Stomach (tissue), 9 donors: ENCODE measurements around the gene CHPF2. TPM values are rescaled to one million over a fixed set of nuclear protein-coding genes. Genes with fewer than 3 reads are reported as not detected.
A peak's percentile ranks its signal among the peaks of the same experiment; 100 is the strongest.

Source experiments
- DNase-seq, 2 donors: peaks; one replicate each; pipeline versions ENCODE4 v3.0.0 to v3.0.0-alpha.2; 2013 to 2019
- H3K27ac ChIP-seq, 5 donors: fragments of 200-600 bp in 4 of 5; sonication (generic) in 4 of 5; one replicate each; pipeline ENCODE4 v1.5.1; 2013 to 2019; ENCODE audit warnings: mild to moderate bottlenecking in 1 of 5, moderate library complexity in 1 of 5
- H3K27me3 ChIP-seq, 3 donors: fragments of 200-600 bp; sonication (generic); one replicate each; pipeline ENCODE4 v1.5.1; 2017 to 2019; ENCODE audit warnings: mixed run types in 1 of 3
- H3K36me3 ChIP-seq, 4 donors: fragments of 200-600 bp; sonication (generic); 1 replicate in 3 of 4; 2 replicates in 1 of 4; pipeline ENCODE4 v1.5.1; 2016 to 2019
- H3K4me1 ChIP-seq, 4 donors: fragments of 200-600 bp; sonication (generic); one replicate each; pipeline ENCODE4 v1.5.1; 2016 to 2019
- H3K4me3 ChIP-seq, 4 donors: fragments of 200-600 bp; sonication (generic) in 3 of 4; one replicate each; pipeline ENCODE4 v1.5.1; 2016 to 2019; ENCODE audit warnings: mild to moderate bottlenecking in 1 of 4
- H3K9me3 ChIP-seq, 4 donors: fragments of 200-600 bp; sonication (generic); one replicate each; pipeline ENCODE4 v1.5.1; 2016 to 2019
- CTCF ChIP-seq, 7 experiments: fragments of 450-650 bp in 4 of 7; fragments of 200-600 bp in 3 of 7; sonication (generic) in 3 of 7; IDR thresholded peaks; one replicate each; pipeline ENCODE4 v1.5.1; 2016 to 2019; ENCODE audit warnings: antibody characterized with exemption in 7 of 7, control low read depth in 2 of 7, mild to moderate bottlenecking in 1 of 7
- EP300 ChIP-seq: sonication (generic); formaldehyde crosslinking; IDR thresholded peaks from one replicate; pipeline ENCODE4 v1.6.1; 2017; ENCODE audit warnings: antibody characterized with exemption
- POLR2A ChIP-seq, 4 donors: fragments of 450-650 bp; IDR thresholded peaks; one replicate each; pipeline ENCODE4 v1.6.1; 2016; ENCODE audit warnings: antibody characterized with exemption in 4 of 4, control low read depth in 2 of 4, mild to moderate bottlenecking in 1 of 4, moderate library complexity in 1 of 4
- POLR2AphosphoS5 ChIP-seq, 3 donors: sonication (generic); formaldehyde crosslinking; IDR thresholded peaks; one replicate each; pipeline ENCODE4 v1.6.1; 2016; ENCODE audit warnings: antibody characterized with exemption in 3 of 3
- WGBS, 5 donors: extraction: QIAGEN DNeasy Blood & Tissue Kit in 3 of 5; methylation state at CpG; one replicate each; pipeline versions ENCODE4 v1.1.5 to v1.1.7; 2013 to 2018; 5-methylcytosine and 5-hydroxymethylcytosine counted together
- intact Hi-C: fragments of 100-400 bp; cut with DNase I; formaldehyde crosslinking; loops from one replicate; pipeline ENCODE4 v1.15.1; 2023; ENCODE audit warnings: low total_unique reads
- polyA plus RNA-seq, 3 donors: library from polyadenylated mRNA; stranded (reverse); fragments of 200-250 nt; gene quantifications; one replicate each; pipeline ENCODE4 v1.2.3, GENCODE V29; 2013
- total RNA-seq, 5 donors: library from RNA; depleted of rRNA; stranded (reverse); fragments of >200 nt; gene quantifications; one replicate each; pipeline versions ENCODE4 v1.1.0 to v1.2.3, GENCODE V29; 2014 to 2016
- donor health status: healthy with polysubstance abuse.
- donor health status: Bipolar disorder and iron deficiency.
- donor health status: healthy.

The CHPF2 gene
- total and polyA plus RNA-seq, 8 donors = 5.8 to 100 (median 22.5) TPM

DNA sequence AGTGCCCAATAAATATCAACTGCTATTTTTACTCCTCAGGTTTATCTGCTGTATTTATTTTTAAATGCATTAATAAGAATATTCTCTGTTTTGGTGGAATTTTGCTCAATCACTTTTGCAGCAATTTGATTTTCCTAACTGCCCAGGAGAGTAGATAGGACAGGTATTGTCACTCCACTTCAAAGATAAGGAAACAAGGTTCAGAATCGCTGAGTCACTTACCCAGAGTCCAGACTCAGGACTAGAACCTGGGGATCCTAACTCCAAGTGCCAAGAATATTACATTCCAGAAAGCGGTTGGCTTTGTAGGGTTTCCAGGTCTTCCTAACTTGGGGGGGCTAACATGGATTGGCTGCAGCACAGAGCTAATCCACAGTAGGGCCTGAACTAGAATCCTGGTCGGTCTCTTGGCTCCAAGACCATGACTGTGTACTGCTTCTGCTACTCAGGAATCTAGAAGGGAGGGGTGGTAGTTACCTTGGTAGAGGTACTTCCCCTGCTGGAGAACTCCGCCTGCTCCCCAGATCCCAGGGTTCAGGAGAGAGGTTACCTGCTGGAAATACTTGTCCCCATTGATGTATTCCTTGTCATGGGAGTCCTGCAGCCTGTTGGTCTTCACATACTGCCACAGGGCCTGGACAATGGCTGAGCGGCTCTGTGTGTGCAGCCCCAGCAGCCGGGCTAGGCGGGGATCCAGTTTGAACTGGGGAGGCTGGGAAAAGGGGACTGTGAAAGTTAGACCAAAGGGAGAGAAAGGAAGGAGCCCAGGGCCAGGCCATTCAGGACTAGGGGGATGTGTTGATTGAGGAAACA, 8.9 kb downstream of the CHPF2 start:
- WGBS, 5 donors = 75 to 81% (median 80%) methylated on average over 4 to 7 of the region's 7 CpGs
- TF ChIP-seq EP300 (no peak), CTCF (IDR thresholded peaks at IDR 0.05) (no peak), POLR2AphosphoS5 (IDR thresholded peaks at IDR 0.05) (no peak), POLR2A (IDR thresholded peaks at IDR 0.05) (no peak)
- H3K27me3 ChIP-seq = peaks cover 0 to 16% (median 12%) of the 10 kb centered on the region in 3 donors
- H3K4me1 ChIP-seq = peaks cover 24 to 48% (median 36%) of the 10 kb centered on the region in 4 donors
- peaks cover 17 to 65% (median 62%) of the 10 kb centered on the region in 4 donors for H3K36me3 ChIP-seq
- intact Hi-C loops = loop anchor here (10.0 kb wide), 1 partner anchor 64 kb away; no protein-coding TSS in a partner anchor
- H3K9me3 ChIP-seq = no peaks in the 10 kb centered on the region
- H3K4me3 ChIP-seq = no peak overlapping the region
- no peak overlapping the region for H3K27ac ChIP-seq
- no peak for DNase-seq

DNA sequence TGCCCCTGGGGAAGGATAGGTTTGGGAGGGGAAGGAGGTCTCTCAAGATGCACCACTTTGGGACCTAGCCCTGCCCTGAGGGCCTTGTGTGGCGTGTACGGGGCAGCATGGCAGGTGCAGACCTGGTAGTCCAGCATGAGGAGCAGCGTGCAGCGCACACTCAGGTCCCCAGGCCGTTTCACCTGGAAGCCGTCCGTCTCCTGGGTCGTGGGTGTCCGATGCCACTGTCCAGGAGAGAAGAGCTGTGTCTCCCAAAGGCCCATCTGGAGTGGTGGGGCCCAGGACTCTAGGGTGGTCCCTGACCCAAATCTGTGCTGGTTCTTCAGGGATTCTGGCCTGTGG, 9.4 kb downstream of the CHPF2 start:
- H3K9me3 ChIP-seq = no peaks in the 10 kb centered on the region
- H3K36me3 ChIP-seq = peaks cover 17 to 60% (median 57%) of the 10 kb centered on the region in 4 donors
- H3K4me1 ChIP-seq = peaks cover 24 to 51% (median 41%) of the 10 kb centered on the region in 4 donors
- WGBS, 5 donors = 74 to 96% (median 91%) methylated on average over 8 to 9 of the region's 9 CpGs
- DNase-seq = no peak
- H3K27ac ChIP-seq = no peak overlapping the region
- H3K4me3 ChIP-seq = no peak overlapping the region
- peaks cover 0 to 22% (median 15%) of the 10 kb centered on the region in 3 donors for H3K27me3 ChIP-seq
- intact Hi-C loops = loop anchor here (10.0 kb wide), 1 partner anchor 63 kb away; no protein-coding TSS in a partner anchor
- no peak for TF ChIP-seq POLR2AphosphoS5 (IDR thresholded peaks at IDR 0.05)
- TF ChIP-seq EP300 = no peak
- TF ChIP-seq CTCF (IDR thresholded peaks at IDR 0.05) = no peak
- TF ChIP-seq POLR2A (IDR thresholded peaks at IDR 0.05) = no peak

GRCh38 chr7:151242159-151243044, 10.1 kb downstream of the CHPF2 start:
- Histone ChIP-seq H3K36me3 (peaks cover 15 to 53% (median 50%) of the 10 kb centered on the region in 4 donors), H3K27ac (peak overlapping the region in 1 of 5 donors; percentile 14), H3K4me3 (no peak overlapping the region), H3K4me1 (peaks cover 31 to 57% (median 48%) of the 10 kb centered on the region in 4 donors), H3K27me3 (peaks cover 0 to 29% (median 15%) of the 10 kb centered on the region in 3 donors), H3K9me3 (no peaks in the 10 kb centered on the region)
- DNase-seq = no peak
- intact Hi-C loops = loop anchor here (10.0 kb wide), 1 partner anchor 62 kb away; no protein-coding TSS in a partner anchor
- WGBS, 5 donors = 61 to 80% (median 69%) methylated on average over 18 to 20 of the region's 20 CpGs
- TF ChIP-seq POLR2A (IDR thresholded peaks at IDR 0.05) (no peak), CTCF (IDR thresholded peaks at IDR 0.05) (no peak), POLR2AphosphoS5 (IDR thresholded peaks at IDR 0.05) (no peak), EP300 (no peak)

GRCh38 chr7:151243045-151243349, 10.7 kb downstream of the CHPF2 start:
- H3K4me3 ChIP-seq = peak overlapping the region in 1 of 4 donors; percentile 42
- WGBS, 5 donors = 45 to 55% (median 52%) methylated on average over 2 of the region's 2 CpGs
- TF ChIP-seq POLR2A (IDR thresholded peaks at IDR 0.05) (no peak), CTCF (IDR thresholded peaks at IDR 0.05) (no peak), EP300 (no peak), POLR2AphosphoS5 (IDR thresholded peaks at IDR 0.05) (no peak)
- intact Hi-C loops = loop anchor here (10.0 kb wide), 1 partner anchor 62 kb away; no protein-coding TSS in a partner anchor
- no peaks in the 10 kb centered on the region for H3K9me3 ChIP-seq
- peak overlapping the region in 2 of 5 donors; percentile 14 to 41 for H3K27ac ChIP-seq
- peaks cover 37 to 63% (median 54%) of the 10 kb centered on the region in 4 donors for H3K4me1 ChIP-seq
- peaks cover 0 to 35% (median 19%) of the 10 kb centered on the region in 3 donors for H3K27me3 ChIP-seq
- no peak for DNase-seq
- peaks cover 9 to 47% (median 44%) of the 10 kb centered on the region in 4 donors for H3K36me3 ChIP-seq
